Measurements from ENCODE around the gene C10orf53.

Gene C10orf53

GRCh38 chr10:49738616-49739360 is 59.3 kb downstream of the C10orf53 start:
- DNase-seq = no peak

GRCh38 chr10:49739426-49739825 is 60.0 kb downstream of the C10orf53 start:
- no peak for DNase-seq

- DNase-seq = no peak
Measured at GRCh38 chr10:49740346-49741107, 61.1 kb downstream of the C10orf53 start.

- no peak for DNase-seq
Measured at GRCh38 chr10:49741108-49741995, 61.9 kb downstream of the C10orf53 start.

GRCh38 chr10:49742683-49743463 is 63.4 kb downstream of the C10orf53 start:
- no peak for DNase-seq

GRCh38 chr10:49743464-49744075 is 64.1 kb downstream of the C10orf53 start:
- DNase-seq = no peak

- no peak for DNase-seq
Measured at GRCh38 chr10:49744091-49744685, 64.7 kb downstream of the C10orf53 start.

- DNase-seq = no peak
Measured at GRCh38 chr10:49744924-49745605, 65.6 kb downstream of the C10orf53 start.

- DNase-seq = no peak
Measured at GRCh38 chr10:49745756-49746155, 66.3 kb downstream of the C10orf53 start.

- no peak for DNase-seq
Measured at GRCh38 chr10:49746626-49747302, 67.3 kb downstream of the C10orf53 start.
